HepG2 (cell line): Measurements from ENCODE around the gene DTD2. TPM values are rescaled to one million over a fixed set of nuclear protein-coding genes. Genes with fewer than 3 reads are reported as not detected.

ENCODE experiments used
- ARNT ChIP-seq: fragments of 450-650 bp; IDR thresholded peaks from 2 replicates; pipeline ENCODE4 v1.6.1; 2017
- ASH2L ChIP-seq: fragments of 300-600, 200-600 bp; sonication (generic); IDR thresholded peaks from 2 replicates; pipeline ENCODE4 v1.7.0; 2017; ENCODE audit warnings: low read depth, mild to moderate bottlenecking, moderate library complexity, mixed read lengths, low read length; ENCODE audit not compliant: insufficient read length
- BCL6 ChIP-seq: IDR thresholded peaks from 2 replicates; pipeline ENCODE4 v1.6.1; 2016; ENCODE audit warnings: missing genetic modification reagents, missing compliant biosample characterization
- CHD4 ChIP-seq: fragments of 200-600 bp; sonication (generic); IDR thresholded peaks from 2 replicates; pipeline ENCODE4 v1.7.0; 2017; ENCODE audit warnings: mild to moderate bottlenecking, low read length, borderline replicate concordance
- ERF ChIP-seq: IDR thresholded peaks from 2 replicates; pipeline ENCODE4 v1.6.1; 2018; ENCODE audit warnings: missing biosample characterization, missing genetic modification reagents
- JDP2 ChIP-seq: sonication (generic); formaldehyde crosslinking; IDR thresholded peaks from 2 replicates; pipeline ENCODE4 v1.8.1; 2022; ENCODE audit warnings: missing genetic modification reagents, borderline replicate concordance
- MED1 ChIP-seq: sonication (generic); formaldehyde crosslinking; IDR thresholded peaks from 2 replicates; pipeline ENCODE4 v1.4.0; 2020; ENCODE audit warnings: missing genetic modification reagents
- NFE2L2 ChIP-seq: fragments of 150-350 bp; IDR thresholded peaks from 2 replicates; pipeline ENCODE4 v1.6.1; 2014; ENCODE audit warnings: low read length
- NPAS2 ChIP-seq: sonication (generic); formaldehyde crosslinking; IDR thresholded peaks from 2 replicates; pipeline ENCODE4 v1.8.0; 2022; ENCODE audit warnings: mild to moderate bottlenecking, missing genetic modification reagents, borderline replicate concordance
- NR3C1 ChIP-seq: sonication (generic); formaldehyde crosslinking; IDR thresholded peaks from 2 replicates; pipeline ENCODE4 v1.4.0; 2020; ENCODE audit warnings: missing genetic modification reagents
- POGZ ChIP-seq: sonication (generic); formaldehyde crosslinking; IDR thresholded peaks from 2 replicates; pipeline ENCODE4 v1.4.0; 2020; ENCODE audit warnings: mild to moderate bottlenecking, missing genetic modification reagents
- PTBP1 ChIP-seq: fragments of 200-400 bp; formaldehyde crosslinking; IDR thresholded peaks from 2 replicates; pipeline ENCODE4 v1.6.1; 2018; ENCODE audit warnings: low read length, low read depth; ENCODE audit not compliant: poor library complexity, severe bottlenecking
- SP140L ChIP-seq: sonication (generic); formaldehyde crosslinking; IDR thresholded peaks from 2 replicates; pipeline ENCODE4 v1.4.0; 2020; ENCODE audit warnings: missing genetic modification reagents, borderline replicate concordance
- STAG1 ChIP-seq: sonication (generic); formaldehyde crosslinking; IDR thresholded peaks from 2 replicates; pipeline ENCODE4 v1.4.0; 2020; ENCODE audit warnings: missing genetic modification reagents
- TBP ChIP-seq: sonication (generic); formaldehyde crosslinking; IDR thresholded peaks from 2 replicates; pipeline ENCODE4 v1.5.0; 2020; ENCODE audit warnings: missing genetic modification reagents
- ZNF12 ChIP-seq: sonication (generic); formaldehyde crosslinking; IDR thresholded peaks from 2 replicates; pipeline ENCODE4 v1.5.0; 2020; ENCODE audit warnings: missing genetic modification reagents
- ZNF230 ChIP-seq: sonication (generic); formaldehyde crosslinking; IDR thresholded peaks from 2 replicates; pipeline ENCODE4 v1.4.0; 2020; ENCODE audit warnings: mild to moderate bottlenecking, missing genetic modification reagents
- ZNF572 ChIP-seq: sonication (generic); formaldehyde crosslinking; IDR thresholded peaks from 2 replicates; pipeline ENCODE4 v1.5.1; 2020; ENCODE audit warnings: mild to moderate bottlenecking, missing genetic modification reagents
- polyA plus RNA-seq, 8 experiments: library from polyadenylated mRNA; depleted of rRNA in 3 of 8; stranded (reverse) in 7 of 8; unstranded in 1 of 8; fragments of >200 nt; fragmentation: Illumina TruSeq in 4 of 8; extraction: Trizol in 4 of 8; gene quantifications; 2 replicates each; pipeline versions ENCODE4 v1.2.1 to v1.2.3, GENCODE V29; 2011 to 2016; ENCODE audit warnings: low read depth in 4 of 8, missing spikeins in 1 of 8, mixed read lengths in 1 of 8; ENCODE audit not compliant: insufficient read depth in 1 of 8
- total RNA-seq, 5 experiments: library from RNA; depleted of rRNA; stranded (reverse); fragments of >200 nt; fragmentation: Illumina TruSeq; extraction: Trizol; gene quantifications; 2 replicates each; pipeline ENCODE4 v1.2.3, GENCODE V29; 2016; ENCODE audit warnings: low read depth in 1 of 5
- TF ChIP-seq, protein P1 (sequence below): IDR thresholded peaks from 2 replicates; pipeline ENCODE4 v1.6.1; 2016; ENCODE audit warnings: low read depth, borderline replicate concordance
- TF ChIP-seq, protein P2 (sequence below): sonication (generic); formaldehyde crosslinking; IDR thresholded peaks from 2 replicates; pipeline ENCODE4 v1.5.0; 2020; ENCODE audit warnings: missing genetic modification reagents, mild to moderate bottlenecking, borderline replicate concordance
- TF ChIP-seq, protein P3 (sequence below): sonication (generic); formaldehyde crosslinking; IDR thresholded peaks from 2 replicates; pipeline ENCODE4 v1.5.0; 2020; ENCODE audit warnings: mild to moderate bottlenecking, missing genetic modification reagents, borderline replicate concordance

DTD2 gene
- total and polyA plus RNA-seq, 2 of the 13 experiments (the other 11 are each of a cell fraction or from before 2014, with no cell fraction given), result 22.3 to 49.8 TPM

DNA sequence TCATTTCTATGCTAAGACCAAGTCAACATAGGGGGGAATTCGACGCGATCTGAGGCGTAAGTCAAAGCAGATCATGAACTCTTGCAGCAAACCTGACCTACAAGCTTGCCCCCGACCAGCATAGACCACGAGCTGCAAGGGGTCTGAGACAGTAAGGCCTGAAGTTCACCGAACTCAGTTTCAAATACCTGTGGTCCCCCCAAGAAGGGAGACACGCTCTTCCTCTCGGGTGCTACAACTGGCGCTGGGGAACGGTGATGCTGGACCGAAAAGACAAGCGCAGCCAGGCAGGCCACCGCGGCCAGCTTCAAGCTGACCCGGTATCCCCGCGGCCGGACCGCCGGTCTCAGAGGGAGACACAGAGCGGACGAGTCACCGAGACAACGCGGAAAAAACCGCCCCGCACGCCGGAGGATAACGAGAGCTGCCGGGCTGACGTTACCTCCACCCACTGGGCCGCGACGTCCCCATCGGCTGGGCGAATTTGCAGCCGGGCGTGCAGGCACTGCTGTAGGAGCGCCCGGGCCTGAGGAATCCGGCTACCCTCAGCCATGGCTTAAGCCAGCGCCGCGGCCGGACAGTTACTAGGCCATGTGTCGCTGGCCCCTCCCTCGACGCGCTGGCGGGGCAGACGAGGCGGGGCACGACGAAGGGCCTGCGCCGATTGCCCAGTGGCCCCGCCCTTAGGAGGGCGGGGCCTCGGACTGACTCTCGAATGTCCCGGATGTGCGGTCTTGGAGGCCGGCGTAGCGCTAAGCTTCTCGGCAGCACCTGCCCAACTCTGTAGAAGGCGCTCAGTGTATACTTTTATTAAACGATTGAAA is at the start of gene DTD2 (continued):
- peak; percentile 91 for TF ChIP-seq ZNF12 (CRISPR knock-in tag)
- TF ChIP-seq NFE2L2, result no peak
- peak; percentile 88 for TF ChIP-seq PTBP1
- no peak; the same call in 1 of the 2 replicates for TF ChIP-seq CHD4
- TF ChIP-seq ZNF230 (CRISPR knock-in tag), result peak; percentile 100
- peak; percentile 100 for TF ChIP-seq ERF (CRISPR knock-in tag)
- peak; percentile 89; the same call in 1 of the 2 replicates for TF ChIP-seq JDP2 (CRISPR knock-in tag)
- TF ChIP-seq SP140L (CRISPR knock-in tag), result no peak; the same call in none of the 2 replicates
- TF ChIP-seq, protein P1, sequence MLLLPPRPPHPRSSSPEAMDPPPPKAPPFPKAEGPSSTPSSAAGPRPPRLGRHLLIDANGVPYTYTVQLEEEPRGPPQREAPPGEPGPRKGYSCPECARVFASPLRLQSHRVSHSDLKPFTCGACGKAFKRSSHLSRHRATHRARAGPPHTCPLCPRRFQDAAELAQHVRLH (CRISPR knock-in tag), result peak; percentile 100
- peak; percentile 95 for TF ChIP-seq MED1 (CRISPR knock-in tag)
- peak; percentile 95; the same call in 1 of the 2 replicates for TF ChIP-seq TBP (CRISPR knock-in tag)
- TF ChIP-seq NR3C1 (CRISPR knock-in tag), result peak; percentile 77; the same call in 1 of the 2 replicates
- TF ChIP-seq BCL6, result peak; percentile 82
- peak; percentile 100 for TF ChIP-seq ASH2L
- TF ChIP-seq, protein P2, sequence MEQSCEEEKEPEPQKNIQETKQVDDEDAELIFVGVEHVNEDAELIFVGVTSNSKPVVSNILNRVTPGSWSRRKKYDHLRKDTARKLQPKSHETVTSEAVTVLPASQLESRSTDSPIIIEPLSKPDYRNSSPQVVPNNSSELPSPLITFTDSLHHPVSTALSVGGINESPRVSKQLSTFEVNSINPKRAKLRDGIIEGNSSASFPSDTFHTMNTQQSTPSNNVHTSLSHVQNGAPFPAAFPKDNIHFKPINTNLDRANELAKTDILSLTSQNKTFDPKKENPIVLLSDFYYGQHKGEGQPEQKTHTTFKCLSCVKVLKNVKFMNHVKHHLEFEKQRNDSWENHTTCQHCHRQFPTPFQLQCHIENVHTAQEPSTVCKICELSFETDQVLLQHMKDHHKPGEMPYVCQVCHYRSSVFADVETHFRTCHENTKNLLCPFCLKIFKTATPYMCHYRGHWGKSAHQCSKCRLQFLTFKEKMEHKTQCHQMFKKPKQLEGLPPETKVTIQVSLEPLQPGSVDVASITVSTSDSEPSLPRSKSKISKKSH (CRISPR knock-in tag), result peak; percentile 100
- no peak for TF ChIP-seq NPAS2
- TF ChIP-seq, protein P3, sequence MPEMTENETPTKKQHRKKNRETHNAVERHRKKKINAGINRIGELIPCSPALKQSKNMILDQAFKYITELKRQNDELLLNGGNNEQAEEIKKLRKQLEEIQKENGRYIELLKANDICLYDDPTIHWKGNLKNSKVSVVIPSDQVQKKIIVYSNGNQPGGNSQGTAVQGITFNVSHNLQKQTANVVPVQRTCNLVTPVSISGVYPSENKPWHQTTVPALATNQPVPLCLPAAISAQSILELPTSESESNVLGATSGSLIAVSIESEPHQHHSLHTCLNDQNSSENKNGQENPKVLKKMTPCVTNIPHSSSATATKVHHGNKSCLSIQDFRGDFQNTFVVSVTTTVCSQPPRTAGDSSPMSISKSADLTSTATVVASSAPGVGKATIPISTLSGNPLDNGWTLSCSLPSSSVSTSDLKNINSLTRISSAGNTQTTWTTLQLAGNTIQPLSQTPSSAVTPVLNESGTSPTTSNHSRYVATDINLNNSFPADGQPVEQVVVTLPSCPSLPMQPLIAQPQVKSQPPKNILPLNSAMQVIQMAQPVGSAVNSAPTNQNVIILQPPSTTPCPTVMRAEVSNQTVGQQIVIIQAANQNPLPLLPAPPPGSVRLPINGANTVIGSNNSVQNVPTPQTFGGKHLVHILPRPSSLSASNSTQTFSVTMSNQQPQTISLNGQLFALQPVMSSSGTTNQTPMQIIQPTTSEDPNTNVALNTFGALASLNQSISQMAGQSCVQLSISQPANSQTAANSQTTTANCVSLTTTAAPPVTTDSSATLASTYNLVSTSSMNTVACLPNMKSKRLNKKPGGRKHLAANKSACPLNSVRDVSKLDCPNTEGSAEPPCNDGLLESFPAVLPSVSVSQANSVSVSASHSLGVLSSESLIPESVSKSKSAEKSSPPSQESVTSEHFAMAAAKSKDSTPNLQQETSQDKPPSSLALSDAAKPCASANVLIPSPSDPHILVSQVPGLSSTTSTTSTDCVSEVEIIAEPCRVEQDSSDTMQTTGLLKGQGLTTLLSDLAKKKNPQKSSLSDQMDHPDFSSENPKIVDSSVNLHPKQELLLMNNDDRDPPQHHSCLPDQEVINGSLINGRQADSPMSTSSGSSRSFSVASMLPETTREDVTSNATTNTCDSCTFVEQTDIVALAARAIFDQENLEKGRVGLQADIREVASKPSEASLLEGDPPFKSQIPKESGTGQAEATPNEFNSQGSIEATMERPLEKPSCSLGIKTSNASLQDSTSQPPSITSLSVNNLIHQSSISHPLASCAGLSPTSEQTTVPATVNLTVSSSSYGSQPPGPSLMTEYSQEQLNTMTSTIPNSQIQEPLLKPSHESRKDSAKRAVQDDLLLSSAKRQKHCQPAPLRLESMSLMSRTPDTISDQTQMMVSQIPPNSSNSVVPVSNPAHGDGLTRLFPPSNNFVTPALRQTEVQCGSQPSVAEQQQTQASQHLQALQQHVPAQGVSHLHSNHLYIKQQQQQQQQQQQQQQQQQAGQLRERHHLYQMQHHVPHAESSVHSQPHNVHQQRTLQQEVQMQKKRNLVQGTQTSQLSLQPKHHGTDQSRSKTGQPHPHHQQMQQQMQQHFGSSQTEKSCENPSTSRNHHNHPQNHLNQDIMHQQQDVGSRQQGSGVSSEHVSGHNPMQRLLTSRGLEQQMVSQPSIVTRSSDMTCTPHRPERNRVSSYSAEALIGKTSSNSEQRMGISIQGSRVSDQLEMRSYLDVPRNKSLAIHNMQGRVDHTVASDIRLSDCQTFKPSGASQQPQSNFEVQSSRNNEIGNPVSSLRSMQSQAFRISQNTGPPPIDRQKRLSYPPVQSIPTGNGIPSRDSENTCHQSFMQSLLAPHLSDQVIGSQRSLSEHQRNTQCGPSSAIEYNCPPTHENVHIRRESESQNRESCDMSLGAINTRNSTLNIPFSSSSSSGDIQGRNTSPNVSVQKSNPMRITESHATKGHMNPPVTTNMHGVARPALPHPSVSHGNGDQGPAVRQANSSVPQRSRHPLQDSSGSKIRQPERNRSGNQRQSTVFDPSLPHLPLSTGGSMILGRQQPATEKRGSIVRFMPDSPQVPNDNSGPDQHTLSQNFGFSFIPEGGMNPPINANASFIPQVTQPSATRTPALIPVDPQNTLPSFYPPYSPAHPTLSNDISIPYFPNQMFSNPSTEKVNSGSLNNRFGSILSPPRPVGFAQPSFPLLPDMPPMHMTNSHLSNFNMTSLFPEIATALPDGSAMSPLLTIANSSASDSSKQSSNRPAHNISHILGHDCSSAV, result peak; percentile 100
- TF ChIP-seq ZNF572, result peak; percentile 98
- TF ChIP-seq ARNT, result no peak
- peak; percentile 37; the same call in 1 of the 2 replicates for TF ChIP-seq STAG1 (CRISPR knock-in tag)
- peak; percentile 99 for TF ChIP-seq POGZ (CRISPR knock-in tag)
